ENCODE measurements around the gene SLC39A1. TPM values are rescaled to one million over a fixed set of nuclear protein-coding genes. Genes with fewer than 3 reads are reported as not detected.
"Not testable (repeated sequence)": the region's sequence is repeated elsewhere in the genome, so short reads cannot be mapped to it uniquely, and the experiment has no call there.

SLC39A1 gene
- total RNA-seq, 2 donors from 2014 or later: 76.5 to 79.5 TPM

- DNase-seq (ENCODE audit: low spot score); intact Hi-C loops (cut with DNase I): not testable (repeated sequence)
These were observed 15.8 kb upstream of the SLC39A1 start for GRCh38 chr1:153979091-153979490.

DNA sequence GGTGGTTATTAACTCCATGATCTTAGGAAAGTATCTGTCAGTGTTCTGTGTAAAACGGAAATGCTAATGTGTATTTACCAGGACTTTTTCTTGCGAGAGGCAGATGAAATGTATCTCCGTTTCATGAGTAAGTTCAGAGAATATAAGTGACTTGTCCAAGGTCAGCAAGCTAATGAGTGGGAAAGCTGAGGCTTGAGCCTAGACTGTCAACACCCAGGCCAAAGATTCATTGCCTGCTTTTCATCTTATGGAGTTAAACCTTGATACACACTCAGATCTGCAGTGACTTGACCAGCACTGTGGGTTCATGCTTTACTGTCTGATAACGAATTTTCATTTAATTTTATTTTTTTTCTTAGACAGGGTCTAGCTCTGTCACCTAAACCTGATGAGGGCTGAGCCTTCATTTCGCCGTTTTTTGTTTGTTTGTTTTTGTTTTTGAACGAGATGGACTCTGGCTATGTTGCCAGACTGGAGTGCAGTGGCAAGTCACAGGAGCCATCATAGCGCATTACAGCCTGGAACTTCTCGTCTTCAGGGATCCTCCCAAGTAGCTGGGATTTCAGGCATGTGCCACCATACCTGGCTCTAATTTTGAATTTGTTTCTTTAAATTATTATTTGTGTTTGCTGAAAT, 15.1 kb upstream of the SLC39A1 start:
- intact Hi-C loops (cut with DNase I): no loop called here
- DNase-seq (ENCODE audit: low spot score): no peak

DNA sequence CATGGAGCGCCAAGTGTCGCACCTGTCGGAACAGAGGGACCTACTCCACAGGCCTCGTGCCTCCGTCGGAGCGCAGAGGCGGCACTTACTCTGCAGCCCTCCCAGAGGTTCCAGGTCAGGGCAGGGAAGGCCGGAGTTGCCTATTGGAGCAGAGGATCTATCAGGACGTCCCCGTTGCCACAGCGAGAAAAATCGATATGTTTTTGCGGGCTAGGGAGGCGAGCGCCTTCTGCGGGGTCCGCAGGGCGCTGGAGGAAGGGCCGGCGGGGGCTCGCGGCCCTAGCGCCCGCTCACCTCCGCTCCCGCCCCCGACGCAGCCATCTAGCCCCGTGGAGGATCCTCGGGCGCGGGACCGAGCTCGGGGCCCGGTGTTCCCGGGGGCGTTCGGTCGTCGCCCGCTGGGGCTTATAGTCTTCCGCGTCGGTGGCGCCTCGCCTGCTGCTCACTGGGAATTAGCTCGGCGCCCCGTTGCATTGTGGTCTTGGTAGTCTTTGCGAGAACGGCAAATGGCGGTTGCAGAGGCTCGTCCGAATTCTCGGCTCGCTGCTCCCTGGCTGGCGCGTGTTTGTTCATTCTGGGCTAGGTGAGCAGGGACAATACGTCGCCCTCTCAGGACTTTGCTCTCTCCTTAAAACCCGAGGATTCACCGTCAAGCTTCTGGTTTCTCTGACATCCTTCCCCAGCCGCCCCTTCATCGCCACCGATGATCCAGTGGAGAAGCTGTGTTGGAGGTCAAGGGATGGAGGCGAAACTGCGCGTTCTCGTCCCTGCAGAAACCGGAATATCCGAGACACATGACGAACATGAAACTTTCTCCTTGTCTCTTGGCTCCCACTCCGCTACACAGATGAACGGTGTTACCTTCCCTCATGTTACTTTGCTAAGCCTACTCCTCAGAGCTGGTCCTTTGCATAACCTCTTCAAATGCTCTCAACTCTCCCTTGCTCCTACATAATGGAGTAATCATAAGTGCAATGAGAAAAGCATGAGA, 14.2 kb upstream of the SLC39A1 start, which contains the start of gene JTB:
JTB (minus strand) TSS at position 425 of the 991 bp plus-strand sequence; CDS start at position 3, 422 bp downstream.
- DNase-seq (ENCODE audit: low spot score): peak; percentile 97
- intact Hi-C loops (cut with DNase I): no loop called here

DNA sequence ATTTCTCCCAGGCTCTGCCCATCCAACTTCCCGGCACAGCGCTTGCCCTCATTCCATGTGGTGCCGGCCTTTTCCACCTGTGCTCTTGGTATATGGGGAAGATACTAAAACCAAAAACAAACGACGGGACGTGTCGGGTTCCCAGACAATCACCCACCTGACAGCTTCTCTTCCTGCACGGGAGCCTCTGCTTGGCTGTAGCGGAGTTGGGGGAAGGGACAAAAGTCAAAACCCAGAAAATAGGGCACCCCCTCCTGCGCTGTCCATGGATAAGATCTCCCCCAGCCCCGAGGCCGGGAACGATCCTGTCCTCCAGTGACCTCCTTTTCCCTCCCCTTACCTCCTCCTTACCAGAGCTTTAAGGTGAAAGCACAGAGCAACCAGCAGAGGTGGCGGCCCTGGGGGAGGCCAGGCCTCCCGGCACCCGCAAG, 13.5 kb upstream of the SLC39A1 start:
- intact Hi-C loops (cut with DNase I): no loop called here
- DNase-seq (ENCODE audit: low spot score): no peak

DNA sequence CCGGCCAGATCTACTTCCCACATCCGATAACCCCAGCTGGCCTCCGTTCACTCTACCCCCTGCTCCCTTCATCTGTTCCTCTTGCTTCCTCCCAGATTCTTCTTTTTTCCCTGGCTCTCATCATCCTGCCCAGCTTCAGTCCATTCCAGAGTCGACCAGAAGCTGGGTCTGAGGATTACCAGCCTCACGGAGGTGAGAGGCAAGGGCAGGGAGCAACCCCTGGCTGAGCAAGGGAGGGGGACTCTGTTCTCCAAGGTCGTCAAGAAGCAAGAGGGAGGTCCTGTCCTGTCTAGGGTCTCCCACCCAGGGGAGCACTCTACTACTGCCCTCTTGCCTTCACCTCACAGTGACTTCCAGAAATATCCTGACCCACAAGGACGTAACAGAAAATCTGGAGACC, 10.2 kb upstream of the SLC39A1 start:
- intact Hi-C loops (cut with DNase I): no loop called here
- no peak for DNase-seq (ENCODE audit: low spot score)

GRCh38 chr1:153973071-153973470, 9.7 kb upstream of the SLC39A1 start:
- intact Hi-C loops (cut with DNase I): no loop called here
- no peak for DNase-seq (ENCODE audit: low spot score)

GRCh38 chr1:153970346-153970745, 7.0 kb upstream of the SLC39A1 start:
- peak; percentile 18 for DNase-seq (ENCODE audit: low spot score)
- intact Hi-C loops (cut with DNase I): no loop called here

DNA sequence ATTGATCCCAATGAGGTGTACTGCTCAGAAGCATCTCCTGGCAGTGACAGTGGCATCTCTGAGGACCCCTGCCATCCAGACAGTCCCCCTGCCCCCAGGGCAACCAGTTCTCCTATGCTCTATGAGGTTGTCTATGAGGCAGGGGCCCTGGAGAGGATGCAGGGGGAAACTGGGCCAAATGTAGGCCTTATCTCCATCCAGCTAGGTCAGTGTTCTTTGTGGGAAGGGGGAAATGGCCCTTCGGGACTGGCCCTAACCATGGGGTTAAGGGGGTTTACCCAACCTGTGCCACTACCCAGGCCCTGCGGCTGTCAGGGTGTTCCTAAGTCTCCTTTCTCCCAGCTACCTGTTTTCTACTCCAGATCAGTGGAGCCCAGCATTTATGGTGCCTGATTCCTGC, 5.6 kb upstream of the SLC39A1 start:
- DNase-seq (ENCODE audit: low spot score): peak; percentile 35
- intact Hi-C loops (cut with DNase I): no loop called here

DNA sequence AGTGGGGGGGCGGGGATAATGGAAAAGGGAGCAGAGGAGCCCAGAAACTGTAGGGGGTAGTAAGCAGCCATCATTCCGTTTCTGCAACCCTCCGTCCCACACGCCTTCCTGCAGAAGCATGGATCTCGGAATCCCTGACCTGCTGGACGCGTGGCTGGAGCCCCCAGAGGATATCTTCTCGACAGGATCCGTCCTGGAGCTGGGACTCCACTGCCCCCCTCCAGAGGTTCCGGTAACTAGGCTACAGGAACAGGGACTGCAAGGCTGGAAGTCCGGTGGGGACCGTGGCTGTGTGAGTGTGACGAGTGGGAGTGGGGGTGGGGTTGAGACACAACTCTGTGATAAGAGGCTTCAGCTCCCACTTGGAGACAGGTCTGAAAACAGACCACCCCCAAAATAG, 5.1 kb upstream of the SLC39A1 start:
- intact Hi-C loops (cut with DNase I): no loop called here

DNA sequence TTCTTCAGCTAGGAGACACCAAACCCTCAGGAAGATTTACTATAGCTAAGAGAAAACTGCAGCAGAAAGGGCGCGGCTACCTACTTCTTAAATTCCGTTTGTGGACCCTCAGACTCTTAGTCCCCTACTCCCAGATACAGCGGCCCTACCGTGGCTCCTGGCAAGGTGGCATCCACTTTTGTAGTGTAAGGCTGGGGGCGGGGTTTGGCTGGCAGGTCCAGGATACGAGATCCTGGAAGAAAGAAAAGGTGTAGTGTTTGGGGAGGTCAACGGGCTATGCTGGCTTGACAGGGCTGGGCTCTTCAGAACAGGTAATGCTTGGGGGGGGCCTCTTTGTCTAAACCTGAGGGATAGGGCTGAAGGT, 4.6 kb upstream of the SLC39A1 start:
- peak; percentile 75 for DNase-seq (ENCODE audit: low spot score)
- intact Hi-C loops (cut with DNase I): no loop called here

More for the DNA sequence above, 5.1 kb upstream of the SLC39A1 start:
- DNase-seq (ENCODE audit: low spot score): peak; percentile 74

DNA sequence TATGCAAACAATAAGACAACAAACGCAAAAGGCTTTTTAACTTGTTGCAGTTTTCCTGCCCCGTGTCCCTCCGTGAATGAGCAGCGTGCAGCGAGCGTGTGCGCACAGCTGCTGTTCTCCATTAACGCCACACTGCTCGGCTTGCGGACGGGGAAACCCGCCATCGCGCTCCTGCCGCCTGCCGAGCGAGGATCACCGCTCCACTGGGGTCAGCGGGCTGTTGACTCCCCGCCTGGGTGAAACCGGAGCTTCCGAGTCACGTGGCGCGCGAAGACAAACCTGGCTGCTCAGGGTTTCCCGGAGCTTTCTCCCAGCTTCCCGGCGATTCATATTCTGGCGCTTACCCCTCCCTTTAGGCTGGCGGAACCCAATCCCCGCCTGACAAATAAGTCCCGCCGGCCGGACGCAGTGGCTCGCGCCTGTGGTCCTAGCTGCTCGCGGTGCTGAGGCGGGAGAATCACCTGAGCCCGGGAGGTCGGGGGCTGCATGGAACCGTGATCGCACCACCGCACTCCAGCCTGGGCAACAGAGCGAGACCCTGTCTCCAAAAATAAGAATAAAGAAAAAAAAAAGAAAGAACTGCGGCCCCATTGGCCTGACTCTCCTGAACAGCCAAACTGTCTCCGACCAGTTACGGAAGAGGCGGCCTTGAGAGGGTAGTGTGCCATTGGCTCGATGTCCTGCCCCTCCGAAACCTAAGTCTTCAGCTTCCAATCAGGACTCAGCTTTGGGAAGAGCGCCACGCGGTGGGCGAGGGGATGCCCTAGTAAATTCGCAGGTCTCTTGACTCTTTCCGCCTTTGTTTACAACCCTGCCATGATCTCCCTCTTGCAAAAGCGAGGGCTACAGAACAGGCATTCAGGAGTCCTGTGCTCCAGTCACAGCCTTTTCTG, 4.0 kb upstream of the SLC39A1 start, which contains the start of gene CREB3L4:
CREB3L4 (plus strand) TSS at position 796 of the 893 bp plus-strand sequence. CDS start 624 bp downstream, outside the sequence.
- intact Hi-C loops (cut with DNase I): no loop called here
- DNase-seq (ENCODE audit: low spot score): peak; percentile 96

- intact Hi-C loops (cut with DNase I): no loop called here
- DNase-seq (ENCODE audit: low spot score): peak; percentile 85
These were observed 554 bp upstream of the SLC39A1 start for GRCh38 chr1:153963850-153964331.

DNA sequence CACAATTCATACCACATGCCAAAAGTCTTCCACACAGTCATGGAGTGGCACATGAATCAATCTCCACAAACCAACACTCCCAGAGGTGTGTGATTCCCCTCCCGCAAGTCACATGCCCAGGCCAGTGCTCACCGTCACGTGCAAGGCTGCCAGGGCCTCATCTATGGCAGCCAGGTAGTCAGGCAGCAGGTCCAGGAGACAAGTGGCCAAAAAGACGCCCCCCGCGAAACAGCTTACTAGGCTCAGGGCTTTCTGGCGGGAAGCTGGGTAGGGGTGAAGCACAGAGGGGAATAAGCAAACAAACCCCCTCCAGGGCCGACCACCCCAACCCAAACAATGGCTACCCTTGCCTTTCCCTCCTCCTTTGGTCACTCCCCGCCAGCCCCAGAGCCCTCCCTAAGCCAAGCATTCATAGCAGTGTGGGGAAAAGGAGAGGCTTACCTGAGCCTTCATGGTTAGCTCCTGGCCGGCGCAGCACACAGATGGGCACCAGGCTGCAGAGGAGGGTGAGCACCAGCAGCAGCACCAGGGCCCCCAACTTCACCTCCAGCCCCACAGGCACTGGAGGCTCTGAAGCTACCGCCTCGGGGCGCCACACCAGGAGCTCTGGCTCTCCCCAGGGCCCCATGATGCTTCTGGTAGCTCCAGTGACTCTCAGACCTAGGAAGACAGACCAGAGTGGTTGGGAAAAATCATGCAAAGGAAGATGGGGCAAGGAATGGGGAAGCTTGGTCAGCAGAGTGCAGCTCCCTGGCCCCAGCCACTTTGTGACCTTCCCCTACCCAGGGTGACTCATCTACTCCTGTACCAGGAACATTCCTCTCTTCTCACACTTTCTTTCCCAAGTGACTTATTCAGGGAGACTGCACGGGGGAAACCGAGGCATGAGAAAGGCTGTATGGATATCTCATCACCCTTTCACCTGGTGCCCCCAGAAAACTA, 978 bp downstream of the SLC39A1 start:
- no peak for DNase-seq (ENCODE audit: low spot score)

GRCh38 chr1:153961421-153961820, 1.9 kb downstream of the SLC39A1 start:
- no peak for DNase-seq (ENCODE audit: low spot score)
- intact Hi-C loops (cut with DNase I): no loop called here

More for the DNA sequence above, 978 bp downstream of the SLC39A1 start:
- intact Hi-C loops (cut with DNase I): no loop called here

GRCh38 chr1:153960206-153960605, 3.1 kb downstream of the SLC39A1 start:
- intact Hi-C loops (cut with DNase I): no loop called here
- DNase-seq (ENCODE audit: low spot score): no peak

GRCh38 chr1:153959454-153959853, 3.9 kb downstream of the SLC39A1 start:
- no peak for DNase-seq (ENCODE audit: low spot score)
- intact Hi-C loops (cut with DNase I): no loop called here

GRCh38 chr1:153958961-153959260, 4.4 kb downstream of the SLC39A1 start:
- intact Hi-C loops (cut with DNase I): no loop called here
- no peak for DNase-seq (ENCODE audit: low spot score)
